Measurements from ENCODE around the gene SLC4A1. TPM values are rescaled to one million over a fixed set of nuclear protein-coding genes. Genes with fewer than 3 reads are reported as not detected.

SLC4A1 gene
- polyA plus RNA-seq, 10 donors: 6.0 to 34.0 (median 13.2) TPM

DNA sequence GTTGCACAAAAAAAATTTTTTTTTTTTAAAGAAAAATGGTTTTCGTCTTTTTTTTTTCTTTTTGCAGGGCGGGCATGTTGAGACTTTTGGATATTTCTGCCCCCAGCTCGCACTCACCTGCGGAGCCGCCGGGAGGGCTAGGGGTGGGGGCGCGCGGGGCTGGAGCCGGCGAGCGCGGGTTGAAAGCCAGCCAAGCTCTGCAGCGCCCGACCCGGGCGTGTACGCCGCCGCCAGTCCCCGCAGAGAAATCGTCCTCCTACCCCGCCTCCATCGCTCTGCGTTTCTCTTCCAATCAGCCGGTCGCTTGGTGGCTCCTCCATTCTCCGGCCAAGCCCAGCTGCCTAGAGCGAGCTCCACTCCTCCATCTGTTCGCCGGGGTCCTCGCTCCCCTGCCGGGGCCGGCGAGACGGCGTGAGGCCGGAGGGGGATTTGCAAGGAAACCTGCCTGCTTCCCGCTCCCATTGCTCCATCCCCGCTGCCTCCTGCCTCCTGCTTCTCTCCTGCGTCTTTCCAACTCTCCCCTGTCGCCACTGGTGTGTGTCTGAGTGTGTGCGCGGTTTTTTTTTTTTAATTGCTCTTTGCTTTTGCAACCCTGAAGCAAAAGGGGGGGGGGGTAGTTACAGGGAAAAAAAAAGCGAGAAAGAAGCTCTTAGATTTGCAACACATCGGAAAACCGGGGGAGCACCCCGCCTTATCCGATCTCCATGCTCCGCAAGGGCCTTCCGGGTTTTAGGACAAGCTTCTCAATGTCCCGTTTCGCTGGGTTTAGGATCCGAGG lies 46.7 kb downstream of the SLC4A1 start:
- peak; percentile 80 to 95 (median 88) for DNase-seq

DNA sequence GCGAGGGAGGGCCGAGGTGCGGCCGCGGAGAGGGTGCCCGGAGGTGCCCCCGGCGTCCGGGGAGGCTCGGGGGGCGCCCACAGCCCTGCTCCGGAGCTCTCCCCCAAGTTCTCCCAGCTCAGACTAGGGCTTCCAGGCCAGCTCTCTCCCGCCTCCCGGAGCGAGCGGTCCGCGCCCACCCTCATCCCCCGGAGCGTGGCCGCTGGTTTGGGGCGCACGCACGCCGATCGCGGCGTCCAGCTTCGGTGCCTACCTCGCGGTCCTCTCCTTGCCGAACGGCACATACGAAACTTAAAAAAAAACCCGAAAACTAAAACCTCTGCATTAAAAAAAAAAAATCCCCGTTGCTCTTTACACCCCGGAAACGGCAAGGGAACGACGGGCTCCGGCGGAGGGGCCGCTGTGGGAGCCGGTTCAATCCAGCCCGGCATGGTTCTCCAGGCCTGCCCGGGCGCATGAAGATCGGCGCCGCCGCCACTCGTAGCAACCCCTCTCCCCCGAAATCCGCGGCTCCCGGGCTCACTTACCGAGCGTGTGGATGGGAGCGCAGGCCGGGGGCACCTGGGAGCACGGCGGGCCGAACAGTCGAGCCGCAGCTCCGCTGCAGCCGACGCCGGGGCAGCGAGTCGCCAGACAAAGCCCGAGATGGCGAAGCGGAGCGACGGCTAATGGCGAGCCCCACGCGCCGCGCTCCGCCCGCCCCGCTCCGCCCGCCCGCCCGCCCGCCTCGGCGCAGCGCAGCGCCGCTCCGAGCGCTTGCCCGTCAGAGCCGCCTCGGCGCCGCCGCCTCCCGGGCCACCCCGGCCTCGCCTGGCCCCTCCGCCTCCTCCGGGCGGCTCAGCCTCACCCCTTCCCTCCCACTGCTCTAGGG lies 47.5 kb downstream of the SLC4A1 start:
- peak; percentile 49 to 89 (median 71) for DNase-seq

DNA sequence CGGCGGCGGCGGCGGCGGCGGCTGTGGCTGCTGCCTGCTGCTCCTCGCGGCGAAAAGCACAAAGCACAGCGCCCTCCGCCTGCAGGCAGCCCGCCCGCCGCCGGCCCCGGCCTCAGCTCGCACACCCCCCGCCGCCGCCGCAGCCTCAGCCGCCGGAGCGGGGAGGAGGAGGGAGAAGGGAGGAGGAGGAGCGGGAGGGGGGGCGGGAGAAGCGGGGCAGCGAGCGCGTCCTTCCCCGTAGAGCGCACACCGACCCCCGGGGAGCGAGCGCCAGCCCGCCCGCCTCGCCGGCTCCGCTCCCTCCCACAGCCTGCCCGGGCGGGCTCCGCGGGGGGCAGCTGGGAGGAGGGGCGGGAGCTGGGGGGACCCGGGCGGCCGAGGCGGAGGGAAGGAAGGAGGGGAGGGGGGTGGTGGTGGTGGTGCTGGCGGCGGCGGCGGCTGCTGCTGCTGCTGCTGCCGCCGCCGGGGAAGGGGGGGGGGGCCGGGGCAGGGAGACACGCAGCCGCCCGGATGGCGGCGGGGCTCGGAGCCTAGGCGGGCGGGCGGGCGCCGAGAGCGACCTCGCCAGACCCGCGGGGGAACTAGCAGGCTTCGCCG lies 48.2 kb downstream of the SLC4A1 start, which contains the start of gene UBTF:
TSS of gene UBTF (minus strand) at position 60 of the 597 bp plus-strand sequence. CDS start 1,446 bp downstream, outside the sequence.
- peak; percentile 74 to 86 (median 78) for DNase-seq

DNA sequence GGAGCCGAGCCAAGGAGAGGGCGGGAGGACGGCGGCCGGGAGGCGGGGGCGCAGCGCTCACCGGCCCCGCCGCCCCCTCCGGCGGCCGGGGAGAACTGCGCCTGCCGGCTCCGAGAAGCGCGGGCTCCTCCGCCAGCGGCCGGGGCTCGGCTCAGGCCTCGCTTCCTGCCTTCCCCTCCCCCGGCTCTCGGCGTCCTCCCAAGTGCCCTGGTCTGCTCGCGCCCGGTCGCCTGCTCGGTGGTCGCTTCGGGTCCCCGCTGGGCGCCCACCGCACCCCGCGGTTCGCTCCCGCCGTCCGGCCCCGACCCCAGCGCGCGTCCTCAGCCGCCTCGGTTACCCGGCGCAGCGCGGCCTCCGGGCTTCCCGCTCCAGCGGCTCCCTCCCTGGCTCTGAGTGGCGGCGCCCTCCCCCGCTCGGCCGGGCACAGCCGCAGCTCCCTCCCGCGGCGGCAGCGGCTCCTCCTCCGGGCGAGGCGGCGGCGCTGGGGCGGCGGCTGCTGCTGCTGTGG lies 48.8 kb downstream of the SLC4A1 start:
- peak in 2 of 3 donors; percentile 74 to 87 for DNase-seq

DNA sequence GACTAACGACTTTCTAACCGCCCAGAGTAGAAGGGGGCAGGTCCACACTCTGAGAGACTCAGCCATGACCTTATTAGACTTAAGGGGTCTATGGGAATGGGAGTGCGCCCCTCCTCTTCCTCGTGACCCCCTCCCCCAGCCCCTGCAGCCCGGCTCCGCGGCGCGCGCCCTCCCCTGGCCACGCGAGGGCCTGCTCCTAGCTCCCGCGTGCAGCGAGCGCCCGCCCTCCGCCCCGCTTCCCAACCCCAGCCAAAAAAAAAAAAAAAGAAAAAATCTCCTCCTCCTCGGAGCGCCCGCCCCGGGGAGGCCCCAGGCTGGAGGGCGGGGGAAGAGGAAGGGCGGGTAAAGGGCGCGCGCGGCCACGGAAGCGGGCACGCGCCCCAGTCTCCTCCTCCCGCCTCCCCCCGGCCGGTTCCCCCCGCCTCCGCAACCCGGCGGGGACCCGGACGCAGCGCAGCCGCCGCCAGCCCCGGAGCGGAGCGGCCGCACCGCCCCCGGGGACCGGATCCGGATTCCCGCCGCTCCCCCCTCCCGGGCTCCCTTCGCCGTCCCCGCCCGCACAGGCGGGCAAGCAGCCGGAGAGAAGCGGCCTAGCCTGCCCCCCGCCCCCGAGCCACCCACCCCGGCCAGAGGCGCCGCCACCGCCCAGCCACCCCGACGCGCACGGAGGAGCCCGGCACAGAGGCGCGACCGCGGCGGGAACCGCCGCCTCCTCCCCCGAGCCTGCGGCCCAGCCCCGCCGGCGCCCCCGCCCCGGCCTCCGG lies 49.4 kb downstream of the SLC4A1 start:
- peak; percentile 95 to 96 (median 95) for DNase-seq

DNA sequence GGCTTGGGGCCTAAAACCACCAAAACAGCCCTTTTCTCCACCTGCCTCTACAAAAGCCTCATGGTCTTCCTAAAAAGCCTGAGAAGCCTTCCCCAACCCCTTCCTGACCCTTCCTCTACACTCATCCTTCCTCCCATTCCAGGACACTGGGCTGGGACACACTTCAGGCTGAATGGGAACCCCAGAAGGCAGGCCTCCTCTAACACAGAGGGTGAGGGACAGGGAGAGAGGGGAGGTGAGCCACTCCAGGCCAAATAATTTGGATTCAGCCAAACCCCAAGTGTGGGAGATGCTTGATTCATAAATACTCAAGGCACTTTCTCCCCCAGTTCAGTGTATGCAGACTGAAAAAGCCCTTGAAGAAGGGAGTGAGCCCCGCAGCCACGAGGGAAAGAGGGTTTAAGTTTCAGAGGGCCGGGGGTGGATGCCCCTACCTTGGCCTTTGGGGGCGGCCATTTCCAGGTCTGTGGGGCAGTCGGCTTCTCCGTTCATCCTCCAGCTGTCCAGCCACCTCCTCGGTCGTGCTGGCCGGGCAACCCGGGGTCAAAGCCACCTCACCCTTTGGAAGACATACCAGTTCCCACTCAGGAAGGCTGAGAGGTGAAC lies 50.1 kb downstream of the SLC4A1 start:
- DNase-seq: no peak

DNA sequence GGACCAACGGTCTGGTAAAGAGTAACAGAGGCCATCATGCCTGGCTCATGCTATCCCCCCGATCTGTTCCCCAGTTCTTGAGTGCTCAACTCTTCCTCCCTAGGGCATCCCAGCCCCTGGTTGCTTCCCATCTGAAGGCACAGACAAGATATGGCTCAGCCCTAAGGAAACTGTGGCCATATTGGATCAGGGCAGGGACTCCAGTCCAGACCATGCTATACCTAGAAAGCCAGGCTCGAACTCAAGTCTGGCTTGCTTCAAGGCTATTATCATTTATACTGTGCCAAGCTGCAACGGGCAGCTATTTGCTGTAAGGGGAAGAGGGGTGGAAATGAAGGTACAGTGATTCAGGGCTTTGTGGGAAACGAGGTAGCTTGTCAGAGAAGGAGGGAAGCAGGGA lies 51.2 kb downstream of the SLC4A1 start:
- no peak for DNase-seq

DNA sequence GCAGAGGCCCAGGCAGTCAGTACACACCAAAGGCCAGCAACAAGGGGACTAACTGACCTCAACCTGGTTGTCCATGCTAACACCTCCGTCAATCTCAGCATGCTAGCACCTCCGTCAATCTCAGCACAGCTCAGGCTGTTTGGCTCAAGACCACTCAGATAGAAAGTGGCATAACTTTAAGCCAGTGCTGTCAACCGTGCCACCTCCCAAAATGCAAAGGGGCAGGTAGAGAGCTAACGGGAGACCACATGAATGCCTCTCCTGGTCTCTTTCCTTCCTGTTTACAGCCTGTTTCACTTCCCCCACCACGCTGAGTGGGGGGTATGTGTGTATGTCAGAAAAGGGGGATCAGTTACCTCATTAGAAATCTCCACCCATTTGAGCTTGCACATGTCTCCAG lies 51.8 kb downstream of the SLC4A1 start:
- DNase-seq: no peak

DNA sequence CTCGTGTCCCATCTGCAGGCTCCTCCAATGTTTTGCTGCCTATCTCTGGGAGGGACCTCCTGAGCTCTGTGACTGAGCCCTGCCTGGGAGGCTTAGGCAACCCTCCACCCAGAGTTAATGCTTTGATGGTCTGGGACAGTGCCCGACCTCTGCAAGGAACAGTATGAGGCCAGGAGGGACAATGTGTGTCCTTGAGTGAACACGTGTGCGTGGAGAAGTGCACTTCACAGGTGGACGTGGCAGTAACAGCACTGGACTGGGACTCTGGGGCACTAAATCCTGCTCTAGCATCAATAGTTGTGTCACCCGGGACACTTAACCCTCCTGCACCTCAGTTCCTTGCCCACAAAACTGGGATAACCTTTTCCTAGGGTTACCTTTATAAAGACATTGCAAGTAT lies 53.0 kb downstream of the SLC4A1 start:
- DNase-seq: peak in 1 of 3 donors; percentile 0

DNA sequence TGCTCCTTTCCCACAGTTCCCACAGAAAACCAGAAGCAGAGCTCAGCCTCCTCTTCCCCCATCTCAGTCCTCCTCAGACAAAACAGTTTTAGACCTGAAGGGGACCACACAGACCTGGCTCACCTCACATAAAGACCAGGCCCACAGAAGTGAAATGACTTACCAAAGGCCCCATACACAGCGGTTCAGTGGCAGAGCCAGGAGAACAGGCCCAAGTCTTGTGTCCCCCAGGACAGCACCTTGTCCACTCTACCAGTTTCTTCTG lies 53.8 kb downstream of the SLC4A1 start:
- DNase-seq: no peak

DNA sequence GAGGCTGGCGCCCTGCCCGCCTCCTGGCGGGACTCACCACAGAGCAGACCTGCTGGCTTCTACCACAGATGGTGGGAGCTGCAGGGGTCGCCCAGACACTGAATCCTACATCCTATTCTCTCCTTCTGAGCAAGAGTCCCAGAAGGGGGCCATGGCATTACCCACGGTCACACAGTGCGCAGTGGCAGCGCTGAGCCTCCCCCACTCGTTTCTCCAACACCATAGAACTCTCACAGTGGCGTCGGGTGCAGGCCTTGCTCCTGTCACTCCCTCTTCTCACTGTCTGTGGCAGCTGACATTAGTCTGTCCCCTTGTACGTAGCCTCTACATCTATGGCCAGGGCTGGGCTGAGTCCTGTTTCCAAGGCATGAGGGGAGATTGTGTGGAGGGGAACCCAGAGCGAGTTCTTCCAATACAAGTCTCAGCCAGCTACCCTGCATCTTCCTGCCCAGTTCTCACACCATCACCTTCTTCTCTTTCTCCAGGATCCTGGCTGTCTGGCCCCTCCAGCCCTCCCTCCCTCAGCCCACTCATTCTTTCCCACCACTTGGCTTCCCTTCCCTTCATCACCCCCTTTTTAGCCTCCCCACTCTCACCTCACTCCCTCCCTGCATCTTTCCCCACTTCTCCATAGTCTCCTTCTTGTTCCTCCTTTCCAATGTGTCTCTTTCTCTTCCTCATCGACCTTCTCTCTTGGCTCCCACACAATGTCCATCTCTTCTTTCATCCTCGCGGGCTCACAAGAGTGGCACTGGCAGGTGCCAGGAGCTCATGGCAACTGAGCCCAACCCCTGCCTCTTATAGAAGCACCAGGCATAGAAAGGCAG lies 54.3 kb downstream of the SLC4A1 start:
- peak in 1 of 3 donors; percentile 9 for DNase-seq

DNA sequence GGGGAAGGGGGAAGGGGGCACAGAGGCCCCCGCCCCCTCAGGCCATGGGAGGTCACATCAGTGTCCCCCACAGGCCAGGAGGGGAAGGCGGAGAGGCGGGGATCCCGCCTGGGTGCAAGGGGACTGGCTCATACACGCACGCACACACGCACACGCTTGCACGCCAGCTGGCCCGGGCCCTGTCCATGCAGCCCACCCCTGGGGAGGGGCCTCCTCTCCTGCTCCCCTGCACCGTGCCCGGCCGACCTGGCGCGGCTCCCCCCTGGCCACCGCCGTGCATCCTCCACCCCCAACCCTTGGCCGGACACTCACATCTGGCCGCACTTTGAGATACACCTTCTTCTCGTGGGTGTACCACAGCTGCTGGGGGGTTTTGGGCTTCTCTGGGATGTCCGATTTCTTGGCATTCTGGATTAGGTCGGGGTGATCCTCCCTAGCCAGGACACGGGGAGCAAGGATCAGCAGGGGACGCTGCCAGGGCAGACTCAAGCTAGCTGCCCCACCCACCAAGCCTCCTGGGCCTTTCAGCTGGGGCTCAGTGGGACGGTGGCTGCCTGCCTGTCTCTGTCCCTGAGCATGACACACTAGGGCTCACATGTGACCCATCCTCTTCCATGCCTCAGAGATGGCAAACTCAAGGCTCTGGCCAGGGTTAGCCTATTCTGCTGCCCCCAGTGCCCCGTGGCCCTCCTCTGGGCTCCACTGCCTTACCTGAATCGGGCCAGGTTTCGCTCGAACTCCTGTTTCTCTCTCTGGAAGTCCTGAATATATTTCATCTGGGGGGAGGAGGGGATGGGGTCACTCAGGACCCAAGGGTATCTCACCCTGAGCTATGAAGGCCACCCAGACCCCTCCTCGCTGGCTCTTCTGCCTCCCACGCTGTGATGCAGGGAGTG lies 55.2 kb downstream of the SLC4A1 start:
- DNase-seq: peak in 1 of 3 donors; percentile 18

DNA sequence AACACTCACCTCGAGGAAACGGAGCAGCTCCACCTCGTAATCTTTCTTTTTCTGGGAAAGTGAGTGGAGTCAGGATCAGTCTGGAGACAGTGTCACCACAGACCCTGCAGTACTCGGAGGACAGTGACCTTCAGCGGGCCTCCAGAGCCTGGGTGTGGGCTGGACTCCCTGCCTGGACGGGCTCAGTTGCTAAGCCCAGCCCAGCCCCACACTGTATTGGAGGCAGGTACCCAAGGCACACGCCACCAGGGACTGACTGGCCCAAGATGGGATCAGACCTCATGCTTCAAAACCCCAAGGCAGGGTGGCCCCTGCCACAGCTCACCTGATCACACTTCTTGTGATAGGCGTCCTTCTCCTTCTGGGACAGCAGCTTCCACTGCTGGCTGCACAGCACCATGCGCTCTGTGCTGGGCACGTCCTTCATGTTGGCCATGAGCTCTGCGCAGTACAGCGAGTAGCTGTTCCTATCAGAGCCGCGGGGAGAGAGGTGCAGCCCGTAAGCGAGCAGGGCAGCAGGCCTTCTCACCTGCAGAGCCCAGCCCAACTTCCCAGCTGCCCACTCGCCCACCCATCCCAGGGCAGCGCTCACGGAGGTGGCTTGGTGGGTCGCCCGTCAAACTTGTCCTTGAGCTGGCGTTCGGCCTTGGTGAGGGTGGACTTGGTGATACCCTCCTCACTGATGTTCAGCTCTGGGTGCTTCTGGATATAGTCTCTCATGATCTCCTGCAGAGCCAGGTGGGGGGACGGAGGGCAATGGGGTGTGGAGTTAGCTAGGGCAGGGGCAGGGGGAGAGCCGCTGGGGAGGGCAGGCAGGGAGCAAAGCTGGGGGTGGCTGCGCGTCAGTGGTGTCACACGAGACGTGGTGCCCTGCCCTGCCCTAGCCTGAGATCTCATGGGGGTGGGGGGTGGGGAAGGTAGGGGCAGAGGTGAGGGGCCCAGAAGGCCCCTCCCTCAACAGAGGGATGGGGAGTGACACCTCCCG lies 56.4 kb downstream of the SLC4A1 start:
- DNase-seq: peak in 1 of 3 donors; percentile 10

DNA sequence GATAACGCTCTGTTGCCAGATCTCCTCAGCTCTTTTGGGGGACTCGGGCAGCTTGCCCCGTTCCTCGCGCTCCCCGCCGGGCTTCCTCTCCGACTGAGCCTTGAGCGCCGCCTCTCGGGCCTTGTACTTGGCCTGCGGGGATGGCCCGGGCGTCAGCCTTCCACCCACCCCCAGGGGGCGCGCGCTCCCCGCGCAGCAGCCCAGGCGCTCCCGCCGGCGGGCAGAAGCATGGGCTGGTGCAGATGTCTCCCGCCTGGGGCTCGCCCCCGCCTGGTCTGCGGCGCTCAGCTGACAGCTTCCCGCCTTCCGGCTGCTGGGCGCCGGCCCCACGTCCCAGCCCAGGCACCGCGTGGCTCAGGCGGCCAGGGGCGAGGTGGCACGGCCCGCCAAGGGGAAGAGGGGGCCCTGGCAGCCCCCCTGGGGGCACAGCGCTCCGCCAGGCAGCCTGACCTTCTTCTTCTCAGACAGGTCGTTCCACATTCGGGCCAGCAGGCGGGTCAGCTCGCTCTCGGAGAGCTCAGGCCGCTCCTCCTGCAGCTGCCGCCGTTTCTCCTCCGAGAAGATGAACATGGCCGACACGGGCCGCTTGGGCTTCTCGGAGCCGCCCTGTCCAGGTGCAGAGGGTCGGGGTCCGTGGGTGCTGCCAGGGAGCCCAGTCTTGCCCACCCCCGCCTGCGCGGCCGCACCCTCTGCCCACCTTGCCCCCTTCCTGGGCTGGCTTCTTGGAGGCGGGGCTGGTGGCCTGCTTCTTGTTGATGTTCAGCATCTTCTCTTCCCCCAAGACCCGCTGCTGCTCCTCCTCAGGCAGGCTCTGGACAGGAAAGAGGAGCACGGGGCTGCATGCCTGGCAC lies 57.4 kb downstream of the SLC4A1 start:
- DNase-seq: peak; percentile 84 to 93 (median 90)

DNA sequence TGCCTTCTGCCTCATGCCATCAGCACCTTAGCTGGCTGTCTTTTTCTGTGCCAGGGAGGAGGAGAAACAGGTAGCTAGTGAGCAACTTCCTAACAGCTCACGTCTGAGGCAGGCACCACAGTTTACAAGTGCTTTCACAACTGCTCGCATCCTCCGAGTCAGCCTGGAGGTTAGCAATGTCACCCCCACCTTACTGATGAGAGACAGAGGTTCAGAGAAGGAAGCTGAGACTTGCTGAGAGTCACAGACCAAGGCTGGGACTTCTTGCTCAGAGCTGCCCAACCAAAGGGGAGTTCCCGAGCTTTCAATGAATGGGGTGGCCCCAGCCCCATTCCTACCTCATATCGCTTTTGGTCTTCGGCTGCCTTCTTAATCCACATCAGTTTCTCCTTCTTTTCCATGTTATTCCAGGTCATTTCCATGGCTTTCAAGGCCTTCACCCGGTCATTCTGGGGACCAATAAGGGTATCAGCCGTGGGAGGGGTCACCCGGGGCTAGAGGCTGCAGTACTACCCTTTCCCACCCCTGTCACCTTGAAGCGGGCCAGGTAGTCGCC lies 58.1 kb downstream of the SLC4A1 start:
- no peak for DNase-seq

DNA sequence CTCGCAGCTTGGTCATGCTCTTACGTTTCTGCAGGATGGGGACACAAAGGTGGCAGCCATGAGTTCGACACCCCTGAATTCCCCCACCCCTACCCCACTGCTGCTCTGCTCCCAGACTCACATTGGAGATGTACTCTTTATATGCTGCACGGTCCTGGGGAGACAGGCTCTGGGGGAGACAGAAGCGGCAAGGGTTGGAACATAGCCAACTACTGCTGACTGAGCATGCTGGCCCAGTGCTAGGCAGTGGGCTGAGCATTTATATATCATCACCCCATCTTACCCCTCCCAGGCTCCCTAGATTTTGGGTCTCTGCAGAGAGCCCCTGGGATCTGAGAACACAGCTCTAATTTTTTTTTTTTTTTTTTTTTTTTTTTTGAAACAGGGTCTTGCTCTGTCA lies 60.2 kb downstream of the SLC4A1 start:
- peak in 1 of 3 donors; percentile 11 for DNase-seq
